Transverse colon (tissue), 4 donors: ENCODE measurements around the gene CMTM1. TPM values are rescaled to one million over a fixed set of nuclear protein-coding genes. Genes with fewer than 3 reads are reported as not detected.

Experiments used
- DNase-seq: peaks from one replicate; pipeline ENCODE4 v3.0.0-alpha.2; 2019
- H3K27ac ChIP-seq, 4 donors: fragments of 200-600 bp; sonication (generic); 2 replicates each; pipeline ENCODE4 v1.5.1; 2016 to 2018; ENCODE audit warnings: inconsistent platforms in 4 of 4
- H3K27me3 ChIP-seq: fragments of 200-600 bp; sonication (generic); 2 replicates; pipeline ENCODE4 v1.5.1; 2017; ENCODE audit warnings: inconsistent platforms
- H3K36me3 ChIP-seq, 4 donors: fragments of 200-600 bp; sonication (generic); 2 replicates each; pipeline ENCODE4 v1.5.1; 2017 to 2019; ENCODE audit warnings: inconsistent platforms in 4 of 4
- H3K4me1 ChIP-seq, 4 donors: fragments of 200-600 bp; sonication (generic); 2 replicates each; pipeline ENCODE4 v1.5.1; 2017 to 2020; ENCODE audit warnings: inconsistent platforms in 4 of 4
- H3K4me3 ChIP-seq, 4 donors: fragments of 200-600 bp; sonication (generic); 1 replicate in 1 of 4; 2 replicates in 3 of 4; pipeline versions ENCODE4 v1.5.1 to v1.6.1; 2017 to 2019; ENCODE audit warnings: inconsistent platforms in 4 of 4
- H3K9me3 ChIP-seq, 2 donors: fragments of 200-600 bp; sonication (generic); 2 replicates each; pipeline ENCODE4 v1.5.1; 2017 to 2019; ENCODE audit warnings: inconsistent platforms in 2 of 2
- EP300 ChIP-seq: sonication (generic); formaldehyde crosslinking; IDR thresholded peaks from one replicate; pipeline ENCODE4 v1.6.1; 2017; ENCODE audit warnings: antibody characterized with exemption, low read depth
- POLR2A ChIP-seq: fragments of 450-650 bp; IDR thresholded peaks from one replicate; pipeline ENCODE4 v1.6.1; 2016; ENCODE audit warnings: antibody characterized with exemption, mild to moderate bottlenecking, moderate library complexity
- POLR2AphosphoS5 ChIP-seq, 3 donors: sonication (generic); formaldehyde crosslinking; IDR thresholded peaks; one replicate each; pipeline ENCODE4 v1.6.1; 2016; ENCODE audit warnings: antibody characterized with exemption in 3 of 3
- WGBS, 2 donors: methylation state at CpG; one replicate each; pipeline ENCODE4 v1.1.5; 2018; ENCODE audit warnings: low coverage in 1 of 2; 5-methylcytosine and 5-hydroxymethylcytosine counted together
- in situ Hi-C, 4 donors: fragments of 200-750 bp; cut with MboI; loops; one replicate each; pipeline versions ENCODE4 v1.15.0 to v1.15.1; 2017; ENCODE audit warnings: low sequenced_read_pairs in 3 of 4, low pct_ligation_motif_present in 1 of 4, low pct_unique_long_range_greater_than_20kb in 1 of 4
- intact Hi-C: fragments of 100-400 bp; cut with DNase I; formaldehyde crosslinking; loops from one replicate; pipeline ENCODE4 v1.15.1; 2023; ENCODE audit warnings: low total_unique reads
- total RNA-seq, 4 donors: library from RNA; depleted of rRNA; stranded (reverse); fragments of >200 nt; gene quantifications; one replicate each; pipeline ENCODE4 v1.1.0, GENCODE V29; 2016
- TF ChIP-seq, protein P1 (sequence below), 5 experiments: fragments of 200-600 bp in 3 of 5; fragments of 450-650 bp in 2 of 5; sonication (generic) in 3 of 5; IDR thresholded peaks; 1 replicate in 2 of 5; 2 replicates in 3 of 5; pipeline ENCODE4 v1.5.1; 2016 to 2017; ENCODE audit warnings: antibody characterized with exemption in 5 of 5, inconsistent platforms in 3 of 5, mild to moderate bottlenecking in 2 of 5, moderate library complexity in 1 of 5

CMTM1 gene
- total RNA-seq, 4 donors from 2014 or later = 2.0 to 34.2 (median 4.0) TPM; not detected in 1

GRCh38 chr16:66618588-66619375, 52.5 kb downstream of the CMTM1 start:
- DNase-seq = no peak
- TF ChIP-seq POLR2AphosphoS5 (IDR thresholded peaks at IDR 0.05) = peak in 1 of 3 donors; percentile 21
- no peak for TF ChIP-seq POLR2A
- Histone ChIP-seq H3K36me3 (peaks cover 0 to 7% (median 0%) of the 10 kb centered on the region in 4 donors), H3K9me3 (no peaks in the 10 kb centered on the region), H3K27me3 (no peaks in the 10 kb centered on the region), H3K4me1 (peaks cover 0 to 7% (median 2%) of the 10 kb centered on the region in 4 donors), H3K27ac (peak overlapping the region in 2 of 4 donors; percentile 43 to 49), H3K4me3 (no peak overlapping the region)
- intact Hi-C loops = no loop called here
- WGBS, 2 donors = 51 to 76% methylated on average over 2 to 10 of the region's 10 CpGs
- in situ Hi-C loops = loop anchor here in 1 of 4 donors (25.0 kb wide), 1 partner anchor 206 kb away; no protein-coding TSS in a partner anchor

GRCh38 chr16:66619534-66620428, 53.5 kb downstream of the CMTM1 start:
- TF ChIP-seq, protein P1, sequence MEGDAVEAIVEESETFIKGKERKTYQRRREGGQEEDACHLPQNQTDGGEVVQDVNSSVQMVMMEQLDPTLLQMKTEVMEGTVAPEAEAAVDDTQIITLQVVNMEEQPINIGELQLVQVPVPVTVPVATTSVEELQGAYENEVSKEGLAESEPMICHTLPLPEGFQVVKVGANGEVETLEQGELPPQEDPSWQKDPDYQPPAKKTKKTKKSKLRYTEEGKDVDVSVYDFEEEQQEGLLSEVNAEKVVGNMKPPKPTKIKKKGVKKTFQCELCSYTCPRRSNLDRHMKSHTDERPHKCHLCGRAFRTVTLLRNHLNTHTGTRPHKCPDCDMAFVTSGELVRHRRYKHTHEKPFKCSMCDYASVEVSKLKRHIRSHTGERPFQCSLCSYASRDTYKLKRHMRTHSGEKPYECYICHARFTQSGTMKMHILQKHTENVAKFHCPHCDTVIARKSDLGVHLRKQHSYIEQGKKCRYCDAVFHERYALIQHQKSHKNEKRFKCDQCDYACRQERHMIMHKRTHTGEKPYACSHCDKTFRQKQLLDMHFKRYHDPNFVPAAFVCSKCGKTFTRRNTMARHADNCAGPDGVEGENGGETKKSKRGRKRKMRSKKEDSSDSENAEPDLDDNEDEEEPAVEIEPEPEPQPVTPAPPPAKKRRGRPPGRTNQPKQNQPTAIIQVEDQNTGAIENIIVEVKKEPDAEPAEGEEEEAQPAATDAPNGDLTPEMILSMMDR (IDR thresholded peaks at IDR 0.05) = no peak
- TF ChIP-seq POLR2AphosphoS5 (IDR thresholded peaks at IDR 0.05) (no peak), EP300 (no peak), POLR2A (no peak)
- WGBS, 2 donors = 70 to 71% methylated on average over 10 to 12 of the region's 12 CpGs
- H3K9me3 ChIP-seq = no peaks in the 10 kb centered on the region
- intact Hi-C loops = no loop called here
- H3K27me3 ChIP-seq = no peaks in the 10 kb centered on the region
- H3K4me3 ChIP-seq = no peak overlapping the region
- peaks cover 0 to 7% (median 0%) of the 10 kb centered on the region in 4 donors for H3K36me3 ChIP-seq
- in situ Hi-C loops = loop anchor here in 1 of 4 donors (25.0 kb wide), 1 partner anchor 207 kb away; no protein-coding TSS in a partner anchor
- peak overlapping the region in 1 of 4 donors; percentile 49 for H3K27ac ChIP-seq
- peaks cover 0 to 7% (median 2%) of the 10 kb centered on the region in 4 donors for H3K4me1 ChIP-seq
- DNase-seq = no peak

DNA sequence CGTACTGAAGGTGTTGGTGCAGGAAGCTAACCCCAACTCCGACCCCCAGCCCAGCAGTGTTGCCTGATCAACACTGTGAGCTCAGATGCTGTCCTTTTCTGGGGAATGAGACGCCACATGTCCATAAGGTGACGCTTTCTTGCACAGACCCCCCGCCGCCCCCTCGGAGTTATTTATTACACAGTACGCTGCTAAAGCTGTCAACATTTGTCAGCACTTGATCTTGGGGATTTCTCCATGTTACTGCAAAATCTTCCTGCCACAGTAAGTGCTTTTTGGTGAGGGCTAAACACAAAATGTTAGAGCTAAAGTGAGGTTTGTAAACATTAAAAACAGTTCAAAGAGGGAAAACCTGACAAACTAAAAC, 54.2 kb downstream of the CMTM1 start:
- Histone ChIP-seq H3K9me3 (no peaks in the 10 kb centered on the region), H3K4me3 (no peak overlapping the region), H3K4me1 (peaks cover 0 to 7% (median 2%) of the 10 kb centered on the region in 4 donors), H3K27me3 (no peaks in the 10 kb centered on the region), H3K36me3 (peaks cover 0 to 7% (median 0%) of the 10 kb centered on the region in 4 donors), H3K27ac (no peak overlapping the region)
- DNase-seq = no peak
- intact Hi-C loops (no loop called here), in situ Hi-C loops (loop anchor here in 1 of 4 donors (25.0 kb wide), 1 partner anchor 208 kb away; no protein-coding TSS in a partner anchor)
- TF ChIP-seq, protein P1 (IDR thresholded peaks at IDR 0.05) = no peak
- TF ChIP-seq EP300 (no peak), POLR2A (no peak), POLR2AphosphoS5 (IDR thresholded peaks at IDR 0.05) (no peak)
- 85% methylated on average over 8 of the region's 8 CpGs; no CpG with 5 or more reads in 1 of the 2 donors for WGBS, 2 donors

DNA sequence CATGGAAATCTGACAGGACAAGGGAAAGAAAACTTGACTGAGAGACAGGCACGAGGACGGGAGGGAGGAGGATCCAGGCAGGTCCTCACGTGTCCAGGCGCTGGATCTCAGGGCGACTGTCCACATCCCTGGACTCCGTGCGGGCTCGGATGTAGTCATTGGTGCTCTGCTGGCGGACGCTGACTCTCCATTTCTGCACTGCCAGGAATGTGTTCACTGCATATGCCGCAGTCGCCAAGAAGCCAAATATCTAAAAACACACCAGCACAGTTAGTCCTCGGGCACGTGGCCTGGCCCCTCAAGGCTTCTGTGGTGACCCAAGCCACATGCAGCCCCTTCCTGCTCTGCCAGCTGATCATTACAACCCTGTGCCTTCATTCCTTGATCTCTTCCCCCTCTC, 55.7 kb downstream of the CMTM1 start:
- peaks cover 0 to 7% (median 0%) of the 10 kb centered on the region in 4 donors for H3K36me3 ChIP-seq
- no peak overlapping the region for H3K27ac ChIP-seq
- in situ Hi-C loops (loop anchor here in 1 of 4 donors (25.0 kb wide), 1 partner anchor 210 kb away; no protein-coding TSS in a partner anchor), intact Hi-C loops (no loop called here)
- TF ChIP-seq EP300 = no peak
- no peak for TF ChIP-seq POLR2AphosphoS5 (IDR thresholded peaks at IDR 0.05)
- no peak for TF ChIP-seq POLR2A
- TF ChIP-seq, protein P1 (IDR thresholded peaks at IDR 0.05) = no peak
- no peaks in the 10 kb centered on the region for H3K27me3 ChIP-seq
- peaks cover 0 to 7% (median 2%) of the 10 kb centered on the region in 4 donors for H3K4me1 ChIP-seq
- 95 to 97% methylated on average over 5 to 14 of the region's 14 CpGs for WGBS, 2 donors
- H3K9me3 ChIP-seq = no peaks in the 10 kb centered on the region
- H3K4me3 ChIP-seq = no peak overlapping the region
- DNase-seq = no peak
